ENCODE results near the gene THUMPD2. TPM values are rescaled to one million over a fixed set of nuclear protein-coding genes. Genes with fewer than 3 reads are reported as not detected.

The THUMPD2 gene
- total RNA-seq, 1 experiment from 2014 or later, result 19.5 TPM

DNA sequence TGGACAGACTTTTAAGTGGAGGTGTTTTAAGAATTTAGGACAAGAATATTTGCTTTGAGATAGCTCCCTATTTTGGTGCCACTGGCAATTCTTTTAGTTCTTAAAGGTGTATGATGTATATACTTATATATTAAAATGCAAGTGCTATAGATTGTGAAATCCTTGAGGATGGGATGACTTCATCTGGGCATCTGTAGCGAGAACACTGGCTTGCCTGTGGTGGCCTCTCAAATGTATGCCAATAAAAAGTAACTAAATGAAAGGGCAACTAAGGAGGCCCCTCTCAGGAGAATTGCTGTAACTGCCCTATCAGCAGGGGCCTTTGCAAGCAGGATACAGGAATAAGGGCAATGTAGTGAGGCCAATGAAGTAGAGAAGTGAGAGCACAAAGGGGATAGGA, 2.6 kb upstream of the THUMPD2 start:
- no peak overlapping the region for H2BK5ac ChIP-seq (ENCODE audit: insufficient read length, low read length)
- no peak overlapping the region for H4K5ac ChIP-seq (ENCODE audit: insufficient read length, low read depth, low read length)
- no peak overlapping the region for H4K91ac ChIP-seq (ENCODE audit: insufficient read length, low read depth, low read length)
- H3K14ac ChIP-seq (ENCODE audit: insufficient read depth, low read length), result no peak overlapping the region
- no peaks in the 10 kb centered on the region for H3K9me3 Mint-ChIP-seq
- H3K79me2 ChIP-seq (ENCODE audit: insufficient read depth, low read length), result peaks cover 3% of the 10 kb centered on the region; the same call in 1 of the 2 replicates
- H2BK15ac ChIP-seq (ENCODE audit: low read depth, low read length), result no peak overlapping the region
- H3K4ac ChIP-seq (ENCODE audit: low read depth, low read length), result no peak overlapping the region
- H3K18ac ChIP-seq (ENCODE audit: insufficient read length, low read depth, low read length), result no peak overlapping the region
- H2AK5ac ChIP-seq (ENCODE audit: insufficient read length, low read length), result no peak overlapping the region
- no peak overlapping the region for H2BK120ac ChIP-seq (ENCODE audit: low read depth, low read length, poor library complexity, severe bottlenecking)
- H3K4me3 Mint-ChIP-seq, result no peak overlapping the region
- no peaks in the 10 kb centered on the region for H3K27me3 ChIP-seq (ENCODE audit: insufficient read depth, low read length)
- H3K23me2 ChIP-seq (ENCODE audit: insufficient read length, low read depth, low read length, poor library complexity, severe bottlenecking), result peaks cover 7% of the 10 kb centered on the region
- no CpG with 5 or more reads among the region's 1 CpG for WGBS (ENCODE audit: extremely low coverage, insufficient read length, low lambda C conversion rate)
- no peak overlapping the region for H3K9ac ChIP-seq (ENCODE audit: extremely low read depth, insufficient read length, low read length)
- peaks cover 5 to 11% (median 11%) of the 10 kb centered on the region in 3 experiments; a peak in 5 of 7 replicates for H3K36me3 Mint-ChIP-seq (ENCODE audit: insufficient read depth in 1 of 3, low read depth in 3 of 3)
- no peak for DNase-seq
- no peak overlapping the region for H3T11ph ChIP-seq (ENCODE audit: low read length)
- H3K56ac ChIP-seq (ENCODE audit: insufficient read length, low read depth, low read length), result no peak overlapping the region
- H2BK12ac ChIP-seq (ENCODE audit: insufficient read length, low read depth, low read length), result no peak overlapping the region
- H4K8ac ChIP-seq (replicated peaks; ENCODE audit: insufficient read length, low read depth, low read length), result no peak overlapping the region
- H3K79me1 ChIP-seq (ENCODE audit: insufficient read depth, low read depth, low read length, poor library complexity, severe bottlenecking), result no peaks in the 10 kb centered on the region
- no peak overlapping the region for H3K23ac ChIP-seq (ENCODE audit: insufficient read length, low read depth, low read length)
- H3K4me2 ChIP-seq (ENCODE audit: insufficient read depth, insufficient read length, low read length), result no peak overlapping the region
- H3K9me3 ChIP-seq (ENCODE audit: control insufficient read depth, low read depth, low read length), result no peaks in the 10 kb centered on the region
- no peak overlapping the region for H3K27ac ChIP-seq (ENCODE audit: insufficient read length, low read depth, low read length)
- peaks cover 1% of the 10 kb centered on the region for H3K27me3 Mint-ChIP-seq (ENCODE audit: low read depth)
- H2AFZ ChIP-seq (ENCODE audit: low read length), result no peak overlapping the region
- no peak overlapping the region for H3K27ac Mint-ChIP-seq
- no peaks in the 10 kb centered on the region for H4K20me1 ChIP-seq (ENCODE audit: control insufficient read depth, insufficient read depth, insufficient read length)
- H3K4me1 ChIP-seq (ENCODE audit: insufficient read depth, low read length), result no peaks in the 10 kb centered on the region; the same call in 1 of the 2 replicates
- peaks cover 40 to 41% of the 10 kb centered on the region in 2 experiments for H3K4me1 Mint-ChIP-seq
- H2BK20ac ChIP-seq (ENCODE audit: low read depth, low read length, poor library complexity, severe bottlenecking), result no peak overlapping the region
- TF ChIP-seq, protein P1, sequence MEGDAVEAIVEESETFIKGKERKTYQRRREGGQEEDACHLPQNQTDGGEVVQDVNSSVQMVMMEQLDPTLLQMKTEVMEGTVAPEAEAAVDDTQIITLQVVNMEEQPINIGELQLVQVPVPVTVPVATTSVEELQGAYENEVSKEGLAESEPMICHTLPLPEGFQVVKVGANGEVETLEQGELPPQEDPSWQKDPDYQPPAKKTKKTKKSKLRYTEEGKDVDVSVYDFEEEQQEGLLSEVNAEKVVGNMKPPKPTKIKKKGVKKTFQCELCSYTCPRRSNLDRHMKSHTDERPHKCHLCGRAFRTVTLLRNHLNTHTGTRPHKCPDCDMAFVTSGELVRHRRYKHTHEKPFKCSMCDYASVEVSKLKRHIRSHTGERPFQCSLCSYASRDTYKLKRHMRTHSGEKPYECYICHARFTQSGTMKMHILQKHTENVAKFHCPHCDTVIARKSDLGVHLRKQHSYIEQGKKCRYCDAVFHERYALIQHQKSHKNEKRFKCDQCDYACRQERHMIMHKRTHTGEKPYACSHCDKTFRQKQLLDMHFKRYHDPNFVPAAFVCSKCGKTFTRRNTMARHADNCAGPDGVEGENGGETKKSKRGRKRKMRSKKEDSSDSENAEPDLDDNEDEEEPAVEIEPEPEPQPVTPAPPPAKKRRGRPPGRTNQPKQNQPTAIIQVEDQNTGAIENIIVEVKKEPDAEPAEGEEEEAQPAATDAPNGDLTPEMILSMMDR (conservative IDR thresholded peaks at IDR 0.05), result no peak

All from H9 (cell line).